GM23338 (cell line): ENCODE data around the gene PRDM5. TPM values are rescaled to one million over a fixed set of nuclear protein-coding genes. Genes with fewer than 3 reads are reported as not detected.

ENCODE experiments used
- ATAC-seq: fragments of 200-7000 bp; cut with Tn5 transposase; 3 replicates; pipeline ENCODE4 v1.9.1; 2020
- DNase-seq: peaks from one replicate; pipeline ENCODE4 v3.0.0-alpha.2; 2015; ENCODE audit warnings: low spot score
- H2AFZ ChIP-seq: fragments of 200-600 bp; sonication (generic); 2 replicates; pipeline ENCODE4 v1.8.0; 2016; ENCODE audit warnings: antibody characterized with exemption, mild to moderate bottlenecking, moderate library complexity
- H3F3A ChIP-seq: fragments of 200-600 bp; sonication (generic); replicated peaks from 2 replicates; pipeline ENCODE4 v1.8.0; 2017; ENCODE audit warnings: antibody characterized with exemption, mixed run types, low read depth
- H3K27ac ChIP-seq: fragments of 200-600 bp; sonication (generic); 2 replicates; pipeline ENCODE4 v1.6.1; 2016; ENCODE audit warnings: low read depth
- H3K27me3 ChIP-seq: fragments of 200-600 bp; sonication (generic); 2 replicates; pipeline ENCODE4 v1.8.0; 2016; ENCODE audit warnings: mild to moderate bottlenecking, mixed run types, moderate library complexity; ENCODE audit not compliant: insufficient read depth
- H3K36me3 ChIP-seq: fragments of 200-600 bp; sonication (generic); 2 replicates; pipeline ENCODE4 v1.8.0; 2016; ENCODE audit warnings: mild to moderate bottlenecking; ENCODE audit not compliant: insufficient read depth
- H3K4me1 ChIP-seq: fragments of 200-600 bp; sonication (generic); 2 replicates; pipeline ENCODE4 v1.8.0; 2016; ENCODE audit warnings: mild to moderate bottlenecking, moderate library complexity; ENCODE audit not compliant: insufficient read depth
- H3K4me2 ChIP-seq: fragments of 200-600 bp; sonication (generic); 2 replicates; pipeline ENCODE4 v1.7.1; 2017; ENCODE audit warnings: mixed run types
- H3K4me3 ChIP-seq: fragments of 200-600 bp; sonication (generic); 2 replicates; pipeline ENCODE4 v1.6.1; 2016; ENCODE audit warnings: mixed run types
- H3K79me2 ChIP-seq: fragments of 200-600 bp; sonication (generic); replicated peaks from 2 replicates; pipeline ENCODE4 v1.8.0; 2017; ENCODE audit warnings: mild to moderate bottlenecking; ENCODE audit not compliant: insufficient read depth
- H3K9me2 ChIP-seq: fragments of 200-600 bp; sonication (generic); 2 replicates; pipeline ENCODE4 v1.8.0; 2017; ENCODE audit not compliant: insufficient read depth
- H4K20me1 ChIP-seq: fragments of 200-600 bp; sonication (generic); replicated peaks from 2 replicates; pipeline ENCODE4 v1.8.0; 2017; ENCODE audit warnings: mild to moderate bottlenecking; ENCODE audit not compliant: insufficient read depth
- H3K27ac Mint-ChIP-seq: 2 replicates; pipeline ENCODE4 v1.8.0; 2020; ENCODE audit warnings: inconsistent platforms, mild to moderate bottlenecking, moderate library complexity, mixed read lengths
- H3K27me3 Mint-ChIP-seq: 3 replicates; pipeline ENCODE4 v1.8.0; 2022; ENCODE audit warnings: low read depth, mild to moderate bottlenecking, moderate library complexity, mixed read lengths, inconsistent platforms; ENCODE audit not compliant: insufficient read depth, poor library complexity
- H3K36me3 Mint-ChIP-seq: 3 replicates; pipeline ENCODE4 v1.8.0; 2021; ENCODE audit warnings: low read depth, mild to moderate bottlenecking, inconsistent platforms, moderate library complexity, mixed read lengths
- H3K4me1 Mint-ChIP-seq: 3 replicates; pipeline ENCODE4 v1.8.0; 2020; ENCODE audit warnings: mild to moderate bottlenecking, inconsistent platforms, mixed read lengths
- H3K4me3 Mint-ChIP-seq: 3 replicates; pipeline ENCODE4 v1.8.0; 2021; ENCODE audit warnings: moderate library complexity, mild to moderate bottlenecking, inconsistent platforms, mixed read lengths
- H3K9me3 Mint-ChIP-seq: 3 replicates; pipeline ENCODE4 v1.8.0; 2020; ENCODE audit warnings: moderate library complexity, mild to moderate bottlenecking, inconsistent platforms, mixed read lengths
- CREB1 ChIP-seq: fragments of 250-450 bp; sonication (Bioruptor Pico); IDR thresholded peaks from 2 replicates; pipeline ENCODE4 v1.5.0; 2020; ENCODE audit warnings: low read depth, mild to moderate bottlenecking, moderate library complexity
- ETS1 ChIP-seq: IDR thresholded peaks from 2 replicates; pipeline ENCODE4 v1.6.1; 2016; ENCODE audit warnings: antibody characterized with exemption
- EZH2 ChIP-seq: fragments of 200-600 bp; sonication (generic); IDR thresholded peaks from one replicate; pipeline ENCODE4 v1.8.0; 2017; ENCODE audit warnings: antibody characterized with exemption, mild to moderate bottlenecking, low read depth; ENCODE audit not compliant: unreplicated experiment
- EZH2phosphoT487 ChIP-seq: fragments of 200-600 bp; sonication (generic); IDR thresholded peaks from one replicate; pipeline ENCODE4 v1.8.1; 2018; ENCODE audit warnings: antibody characterized with exemption; ENCODE audit not compliant: unreplicated experiment
- JUNB ChIP-seq: IDR thresholded peaks from one replicate; pipeline ENCODE4 v1.6.1; 2016; ENCODE audit warnings: antibody characterized with exemption; ENCODE audit not compliant: unreplicated experiment
- NANOG ChIP-seq: IDR thresholded peaks from 2 replicates; pipeline ENCODE4 v1.6.1; 2016; ENCODE audit warnings: antibody characterized with exemption, borderline replicate concordance
- POLR2AphosphoS5 ChIP-seq: IDR thresholded peaks from 2 replicates; pipeline ENCODE4 v1.6.1; 2016; ENCODE audit warnings: antibody characterized with exemption, low read depth
- STAT1 ChIP-seq: IDR thresholded peaks from one replicate; pipeline ENCODE4 v1.6.1; 2016; ENCODE audit warnings: antibody characterized with exemption; ENCODE audit not compliant: unreplicated experiment
- ZNF114 ChIP-seq: fragments of 250-450 bp; sonication (Bioruptor Pico); IDR thresholded peaks from 2 replicates; pipeline ENCODE4 v1.5.0; 2020; ENCODE audit warnings: mild to moderate bottlenecking, moderate library complexity
- ZNF331 ChIP-seq: fragments of 250-450 bp; sonication (Bioruptor Pico); IDR thresholded peaks from 2 replicates; pipeline ENCODE4 v1.5.0; 2020; ENCODE audit warnings: low read depth, mild to moderate bottlenecking, moderate library complexity
- polyA plus RNA-seq: library from polyadenylated mRNA; unstranded; fragments of >200 nt; fragmentation: Nextera tagmentation; extraction: Ambion mirVana; gene quantifications from 2 replicates; pipeline ENCODE4 v1.2.1, GENCODE V29; 2016
- total RNA-seq: library from RNA; depleted of rRNA; stranded (reverse); fragments of >200 nt; shearing (Covaris generic); gene quantifications from 2 replicates; pipeline ENCODE4 v1.2.3, GENCODE V29; 2014
- TF ChIP-seq, protein P1 (sequence below): fragments of 250-450 bp; sonication (Bioruptor Pico); IDR thresholded peaks from 2 replicates; pipeline ENCODE4 v1.5.0; 2020; ENCODE audit warnings: mild to moderate bottlenecking, moderate library complexity
- TF ChIP-seq, protein P2 (sequence below): IDR thresholded peaks from one replicate; pipeline ENCODE4 v1.6.1; 2018; ENCODE audit warnings: antibody characterized with exemption; ENCODE audit not compliant: unreplicated experiment
- TF ChIP-seq, protein P3 (sequence below), 2 experiments: fragments of 200-600 bp in 1 of 2; sonication (generic) in 1 of 2; conservative IDR thresholded peaks; 2 replicates each; pipeline versions ENCODE4 v1.5.1 to v1.6.1; 2016 to 2017; ENCODE audit warnings: antibody characterized with exemption in 2 of 2, low read depth in 2 of 2, mild to moderate bottlenecking in 2 of 2, moderate library complexity in 1 of 2

The PRDM5 gene
- total and polyA plus RNA-seq, 2 experiments from 2014 or later: 11.2 to 40.4 TPM

DNA sequence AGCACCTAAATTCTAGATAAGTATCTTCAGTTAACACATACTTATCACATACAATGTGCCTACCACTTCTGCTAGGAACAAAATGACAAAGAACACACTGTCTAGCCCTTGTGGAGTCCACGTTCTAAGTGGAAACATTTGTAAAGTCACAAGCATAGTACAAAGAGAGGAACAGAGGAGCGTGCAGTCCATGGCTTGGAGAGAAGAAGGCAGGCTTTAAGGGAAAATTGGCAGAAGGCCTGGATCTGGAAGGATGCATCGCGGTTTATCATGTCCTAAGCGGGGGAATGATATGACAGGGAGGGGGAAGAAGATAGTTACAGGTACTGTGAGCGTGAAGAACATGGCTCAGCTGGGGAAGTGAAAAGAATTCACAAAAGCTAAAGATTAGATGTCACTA lies 218.0 kb downstream of the PRDM5 start:
- no peak overlapping the region for H2AFZ ChIP-seq
- Mint-ChIP-seq H3K36me3 (peaks cover 11% of the 10 kb centered on the region; the same call in 2 of the 3 replicates), H3K4me3 (no peak overlapping the region), H3K27me3 (peaks cover 3% of the 10 kb centered on the region), H3K27ac (no peak overlapping the region), H3K9me3 (no peaks in the 10 kb centered on the region; the same call in 2 of the 3 replicates), H3K4me1 (no peaks in the 10 kb centered on the region)
- H3K27me3 ChIP-seq: no peaks in the 10 kb centered on the region
- no peaks in the 10 kb centered on the region for H3K79me2 ChIP-seq
- no peak for TF ChIP-seq EZH2phosphoT487
- no peak for TF ChIP-seq POLR2AphosphoS5
- no peak for TF ChIP-seq JUNB
- TF ChIP-seq, protein P1, sequence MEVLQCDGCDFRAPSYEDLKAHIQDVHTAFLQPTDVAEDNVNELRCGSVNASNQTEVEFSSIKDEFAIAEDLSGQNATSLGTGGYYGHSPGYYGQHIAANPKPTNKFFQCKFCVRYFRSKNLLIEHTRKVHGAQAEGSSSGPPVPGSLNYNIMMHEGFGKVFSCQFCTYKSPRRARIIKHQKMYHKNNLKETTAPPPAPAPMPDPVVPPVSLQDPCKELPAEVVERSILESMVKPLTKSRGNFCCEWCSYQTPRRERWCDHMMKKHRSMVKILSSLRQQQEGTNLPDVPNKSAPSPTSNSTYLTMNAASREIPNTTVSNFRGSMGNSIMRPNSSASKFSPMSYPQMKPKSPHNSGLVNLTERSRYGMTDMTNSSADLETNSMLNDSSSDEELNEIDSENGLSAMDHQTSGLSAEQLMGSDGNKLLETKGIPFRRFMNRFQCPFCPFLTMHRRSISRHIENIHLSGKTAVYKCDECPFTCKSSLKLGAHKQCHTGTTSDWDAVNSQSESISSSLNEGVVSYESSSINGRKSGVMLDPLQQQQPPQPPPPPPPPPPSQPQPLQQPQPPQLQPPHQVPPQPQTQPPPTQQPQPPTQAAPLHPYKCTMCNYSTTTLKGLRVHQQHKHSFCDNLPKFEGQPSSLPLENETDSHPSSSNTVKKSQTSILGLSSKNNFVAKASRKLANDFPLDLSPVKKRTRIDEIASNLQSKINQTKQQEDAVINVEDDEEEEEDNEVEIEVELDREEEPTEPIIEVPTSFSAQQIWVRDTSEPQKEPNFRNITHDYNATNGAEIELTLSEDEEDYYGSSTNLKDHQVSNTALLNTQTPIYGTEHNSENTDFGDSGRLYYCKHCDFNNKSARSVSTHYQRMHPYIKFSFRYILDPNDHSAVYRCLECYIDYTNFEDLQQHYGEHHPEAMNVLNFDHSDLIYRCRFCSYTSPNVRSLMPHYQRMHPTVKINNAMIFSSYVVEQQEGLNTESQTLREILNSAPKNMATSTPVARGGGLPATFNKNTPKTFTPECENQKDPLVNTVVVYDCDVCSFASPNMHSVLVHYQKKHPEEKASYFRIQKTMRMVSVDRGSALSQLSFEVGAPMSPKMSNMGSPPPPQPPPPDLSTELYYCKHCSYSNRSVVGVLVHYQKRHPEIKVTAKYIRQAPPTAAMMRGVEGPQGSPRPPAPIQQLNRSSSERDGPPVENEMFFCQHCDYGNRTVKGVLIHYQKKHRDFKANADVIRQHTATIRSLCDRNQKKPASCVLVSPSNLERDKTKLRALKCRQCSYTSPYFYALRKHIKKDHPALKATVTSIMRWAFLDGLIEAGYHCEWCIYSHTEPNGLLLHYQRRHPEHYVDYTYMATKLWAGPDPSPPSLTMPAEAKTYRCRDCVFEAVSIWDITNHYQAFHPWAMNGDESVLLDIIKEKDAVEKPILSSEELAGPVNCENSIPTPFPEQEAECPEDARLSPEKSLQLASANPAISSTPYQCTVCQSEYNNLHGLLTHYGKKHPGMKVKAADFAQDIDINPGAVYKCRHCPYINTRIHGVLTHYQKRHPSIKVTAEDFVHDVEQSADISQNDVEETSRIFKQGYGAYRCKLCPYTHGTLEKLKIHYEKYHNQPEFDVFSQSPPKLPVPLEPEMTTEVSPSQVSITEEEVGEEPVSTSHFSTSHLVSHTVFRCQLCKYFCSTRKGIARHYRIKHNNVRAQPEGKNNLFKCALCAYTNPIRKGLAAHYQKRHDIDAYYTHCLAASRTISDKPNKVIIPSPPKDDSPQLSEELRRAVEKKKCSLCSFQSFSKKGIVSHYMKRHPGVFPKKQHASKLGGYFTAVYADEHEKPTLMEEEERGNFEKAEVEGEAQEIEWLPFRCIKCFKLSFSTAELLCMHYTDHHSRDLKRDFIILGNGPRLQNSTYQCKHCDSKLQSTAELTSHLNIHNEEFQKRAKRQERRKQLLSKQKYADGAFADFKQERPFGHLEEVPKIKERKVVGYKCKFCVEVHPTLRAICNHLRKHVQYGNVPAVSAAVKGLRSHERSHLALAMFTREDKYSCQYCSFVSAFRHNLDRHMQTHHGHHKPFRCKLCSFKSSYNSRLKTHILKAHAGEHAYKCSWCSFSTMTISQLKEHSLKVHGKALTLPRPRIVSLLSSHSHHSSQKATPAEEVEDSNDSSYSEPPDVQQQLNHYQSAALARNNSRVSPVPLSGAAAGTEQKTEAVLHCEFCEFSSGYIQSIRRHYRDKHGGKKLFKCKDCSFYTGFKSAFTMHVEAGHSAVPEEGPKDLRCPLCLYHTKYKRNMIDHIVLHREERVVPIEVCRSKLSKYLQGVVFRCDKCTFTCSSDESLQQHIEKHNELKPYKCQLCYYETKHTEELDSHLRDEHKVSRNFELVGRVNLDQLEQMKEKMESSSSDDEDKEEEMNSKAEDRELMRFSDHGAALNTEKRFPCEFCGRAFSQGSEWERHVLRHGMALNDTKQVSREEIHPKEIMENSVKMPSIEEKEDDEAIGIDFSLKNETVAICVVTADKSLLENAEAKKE (CRISPR knock-in tag): no peak
- no peak for TF ChIP-seq NANOG
- no peak for TF ChIP-seq STAT1
- TF ChIP-seq EZH2: no peak
- TF ChIP-seq ZNF331 (CRISPR knock-in tag): no peak
- no peak for TF ChIP-seq ZNF114 (CRISPR knock-in tag)
- TF ChIP-seq, protein P2, sequence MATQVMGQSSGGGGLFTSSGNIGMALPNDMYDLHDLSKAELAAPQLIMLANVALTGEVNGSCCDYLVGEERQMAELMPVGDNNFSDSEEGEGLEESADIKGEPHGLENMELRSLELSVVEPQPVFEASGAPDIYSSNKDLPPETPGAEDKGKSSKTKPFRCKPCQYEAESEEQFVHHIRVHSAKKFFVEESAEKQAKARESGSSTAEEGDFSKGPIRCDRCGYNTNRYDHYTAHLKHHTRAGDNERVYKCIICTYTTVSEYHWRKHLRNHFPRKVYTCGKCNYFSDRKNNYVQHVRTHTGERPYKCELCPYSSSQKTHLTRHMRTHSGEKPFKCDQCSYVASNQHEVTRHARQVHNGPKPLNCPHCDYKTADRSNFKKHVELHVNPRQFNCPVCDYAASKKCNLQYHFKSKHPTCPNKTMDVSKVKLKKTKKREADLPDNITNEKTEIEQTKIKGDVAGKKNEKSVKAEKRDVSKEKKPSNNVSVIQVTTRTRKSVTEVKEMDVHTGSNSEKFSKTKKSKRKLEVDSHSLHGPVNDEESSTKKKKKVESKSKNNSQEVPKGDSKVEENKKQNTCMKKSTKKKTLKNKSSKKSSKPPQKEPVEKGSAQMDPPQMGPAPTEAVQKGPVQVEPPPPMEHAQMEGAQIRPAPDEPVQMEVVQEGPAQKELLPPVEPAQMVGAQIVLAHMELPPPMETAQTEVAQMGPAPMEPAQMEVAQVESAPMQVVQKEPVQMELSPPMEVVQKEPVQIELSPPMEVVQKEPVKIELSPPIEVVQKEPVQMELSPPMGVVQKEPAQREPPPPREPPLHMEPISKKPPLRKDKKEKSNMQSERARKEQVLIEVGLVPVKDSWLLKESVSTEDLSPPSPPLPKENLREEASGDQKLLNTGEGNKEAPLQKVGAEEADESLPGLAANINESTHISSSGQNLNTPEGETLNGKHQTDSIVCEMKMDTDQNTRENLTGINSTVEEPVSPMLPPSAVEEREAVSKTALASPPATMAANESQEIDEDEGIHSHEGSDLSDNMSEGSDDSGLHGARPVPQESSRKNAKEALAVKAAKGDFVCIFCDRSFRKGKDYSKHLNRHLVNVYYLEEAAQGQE: no peak
- TF ChIP-seq, protein P3, sequence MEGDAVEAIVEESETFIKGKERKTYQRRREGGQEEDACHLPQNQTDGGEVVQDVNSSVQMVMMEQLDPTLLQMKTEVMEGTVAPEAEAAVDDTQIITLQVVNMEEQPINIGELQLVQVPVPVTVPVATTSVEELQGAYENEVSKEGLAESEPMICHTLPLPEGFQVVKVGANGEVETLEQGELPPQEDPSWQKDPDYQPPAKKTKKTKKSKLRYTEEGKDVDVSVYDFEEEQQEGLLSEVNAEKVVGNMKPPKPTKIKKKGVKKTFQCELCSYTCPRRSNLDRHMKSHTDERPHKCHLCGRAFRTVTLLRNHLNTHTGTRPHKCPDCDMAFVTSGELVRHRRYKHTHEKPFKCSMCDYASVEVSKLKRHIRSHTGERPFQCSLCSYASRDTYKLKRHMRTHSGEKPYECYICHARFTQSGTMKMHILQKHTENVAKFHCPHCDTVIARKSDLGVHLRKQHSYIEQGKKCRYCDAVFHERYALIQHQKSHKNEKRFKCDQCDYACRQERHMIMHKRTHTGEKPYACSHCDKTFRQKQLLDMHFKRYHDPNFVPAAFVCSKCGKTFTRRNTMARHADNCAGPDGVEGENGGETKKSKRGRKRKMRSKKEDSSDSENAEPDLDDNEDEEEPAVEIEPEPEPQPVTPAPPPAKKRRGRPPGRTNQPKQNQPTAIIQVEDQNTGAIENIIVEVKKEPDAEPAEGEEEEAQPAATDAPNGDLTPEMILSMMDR (conservative IDR thresholded peaks at IDR 0.05; ENCODE audit: low read depth in 2 of 2): no peak
- no peak for TF ChIP-seq ETS1
- TF ChIP-seq CREB1 (CRISPR knock-in tag): no peak
- no peaks in the 10 kb centered on the region for H4K20me1 ChIP-seq
- H3K4me1 ChIP-seq: no peaks in the 10 kb centered on the region
- H3K36me3 ChIP-seq: no peaks in the 10 kb centered on the region
- H3K4me2 ChIP-seq: no peak overlapping the region
- no peaks in the 10 kb centered on the region for H3K9me2 ChIP-seq
- ATAC-seq (no peak), DNase-seq (no peak)
- no peak overlapping the region for H3K27ac ChIP-seq
- no peaks in the 10 kb centered on the region for H3F3A ChIP-seq
- no peak overlapping the region for H3K4me3 ChIP-seq
